Fibroblast of the aortic adventitia (primary cell): ENCODE results near the gene NPEPL1. TPM values are rescaled to one million over a fixed set of nuclear protein-coding genes. Genes with fewer than 3 reads are reported as not detected.

Experiments
- DNase-seq: peaks from one replicate; pipeline ENCODE4 v3.0.0-alpha.2; 2010; ENCODE audit warnings: low read depth
- H3K4me3 ChIP-seq: 2 replicates; pipeline ENCODE4 v1.5.1; 2011; ENCODE audit warnings: low read depth, mild to moderate bottlenecking, control low read depth, low read length, moderate library complexity
- CTCF ChIP-seq: IDR thresholded peaks from 2 replicates; pipeline ENCODE4 v1.5.1; 2011; ENCODE audit warnings: mild to moderate bottlenecking, low read length, control low read depth, inconsistent platforms; ENCODE audit not compliant: insufficient read depth
- total RNA-seq: library from RNA; depleted of rRNA; stranded (reverse); fragments of >200 nt; gene quantifications from 2 replicates; pipeline ENCODE4 v1.2.3, GENCODE V29; 2012; ENCODE audit warnings: low replicate concordance

NPEPL1 gene
- total RNA-seq, 1 donor: 24.5 TPM

- H3K4me3 ChIP-seq: no peak overlapping the region
- TF ChIP-seq CTCF: no peak
- DNase-seq: no peak
Measured at GRCh38 chr20:58654337-58654736, 38.3 kb upstream of the NPEPL1 start.

- peak overlapping the region; percentile 15 for H3K4me3 ChIP-seq
- no peak for DNase-seq
- no peak for TF ChIP-seq CTCF
Measured at GRCh38 chr20:58655328-58656107, 37.1 kb upstream of the NPEPL1 start.

- peak overlapping the region; percentile 7 for H3K4me3 ChIP-seq
- DNase-seq: no peak
- no peak for TF ChIP-seq CTCF
Measured at GRCh38 chr20:58656831-58657230, 35.8 kb upstream of the NPEPL1 start.

GRCh38 chr20:58657262-58657661, 35.3 kb upstream of the NPEPL1 start:
- no peak for DNase-seq
- H3K4me3 ChIP-seq: no peak overlapping the region

GRCh38 chr20:58657986-58658385, 34.6 kb upstream of the NPEPL1 start:
- no peak for DNase-seq
- no peak for TF ChIP-seq CTCF
- no peak overlapping the region for H3K4me3 ChIP-seq

More at GRCh38 chr20:58657262-58657661, 35.3 kb upstream of the NPEPL1 start:
- no peak for TF ChIP-seq CTCF

GRCh38 chr20:58658760-58659159, 33.8 kb upstream of the NPEPL1 start:
- no peak for DNase-seq
- TF ChIP-seq CTCF: no peak
- no peak overlapping the region for H3K4me3 ChIP-seq

GRCh38 chr20:58659841-58660240, 32.8 kb upstream of the NPEPL1 start:
- no peak for TF ChIP-seq CTCF
- no peak overlapping the region for H3K4me3 ChIP-seq
- DNase-seq: no peak
